LNCAP (cell line): ENCODE data around the gene DZIP1L.

Experiments
- TF ChIP-seq, protein P1 (sequence below): fragments of 450-650 bp; IDR thresholded peaks from 2 replicates; pipeline ENCODE4 v1.5.1; 2017; ENCODE audit warnings: mild to moderate bottlenecking

Gene DZIP1L

DNA sequence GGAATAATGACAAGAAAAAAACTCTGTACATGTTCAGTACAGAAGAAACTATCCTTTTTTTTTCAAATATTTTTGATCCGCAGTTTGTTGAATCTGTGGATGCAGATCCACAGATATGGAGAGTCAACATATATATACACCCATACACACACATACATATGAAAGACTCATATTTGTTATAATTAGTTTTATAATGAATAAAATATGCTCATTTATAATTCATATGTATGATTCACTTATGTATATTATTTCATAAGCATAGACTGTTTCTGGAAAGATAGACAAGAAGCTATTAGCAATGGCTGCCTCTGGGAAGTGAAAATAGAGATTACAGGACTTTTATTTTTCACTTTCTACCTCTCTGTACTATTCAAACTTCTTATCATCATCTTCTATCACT, 9.8 kb downstream of the DZIP1L start:
- TF ChIP-seq, protein P1, sequence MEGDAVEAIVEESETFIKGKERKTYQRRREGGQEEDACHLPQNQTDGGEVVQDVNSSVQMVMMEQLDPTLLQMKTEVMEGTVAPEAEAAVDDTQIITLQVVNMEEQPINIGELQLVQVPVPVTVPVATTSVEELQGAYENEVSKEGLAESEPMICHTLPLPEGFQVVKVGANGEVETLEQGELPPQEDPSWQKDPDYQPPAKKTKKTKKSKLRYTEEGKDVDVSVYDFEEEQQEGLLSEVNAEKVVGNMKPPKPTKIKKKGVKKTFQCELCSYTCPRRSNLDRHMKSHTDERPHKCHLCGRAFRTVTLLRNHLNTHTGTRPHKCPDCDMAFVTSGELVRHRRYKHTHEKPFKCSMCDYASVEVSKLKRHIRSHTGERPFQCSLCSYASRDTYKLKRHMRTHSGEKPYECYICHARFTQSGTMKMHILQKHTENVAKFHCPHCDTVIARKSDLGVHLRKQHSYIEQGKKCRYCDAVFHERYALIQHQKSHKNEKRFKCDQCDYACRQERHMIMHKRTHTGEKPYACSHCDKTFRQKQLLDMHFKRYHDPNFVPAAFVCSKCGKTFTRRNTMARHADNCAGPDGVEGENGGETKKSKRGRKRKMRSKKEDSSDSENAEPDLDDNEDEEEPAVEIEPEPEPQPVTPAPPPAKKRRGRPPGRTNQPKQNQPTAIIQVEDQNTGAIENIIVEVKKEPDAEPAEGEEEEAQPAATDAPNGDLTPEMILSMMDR, result no peak

DNA sequence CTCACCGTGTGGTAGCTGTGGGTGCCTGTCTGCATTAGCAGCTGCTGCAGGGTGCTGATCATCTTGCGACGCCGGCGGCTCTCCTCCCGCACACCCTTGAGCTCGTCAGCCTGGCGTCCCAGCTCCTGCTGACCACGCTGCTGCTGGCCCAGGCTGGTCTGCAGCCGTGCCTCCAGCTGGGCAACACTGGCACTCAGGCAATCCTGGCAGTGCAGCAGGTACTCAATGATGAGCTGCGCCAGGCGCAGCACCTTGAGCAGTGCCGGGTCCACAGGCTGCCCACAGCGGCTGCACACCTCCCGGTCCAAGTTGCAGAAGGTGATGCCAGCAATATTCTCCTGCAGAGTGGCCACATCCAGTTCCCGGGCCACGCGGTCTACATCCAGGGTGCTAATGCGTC, 11.9 kb downstream of the DZIP1L start:
- TF ChIP-seq, protein P1, result no peak

DNA sequence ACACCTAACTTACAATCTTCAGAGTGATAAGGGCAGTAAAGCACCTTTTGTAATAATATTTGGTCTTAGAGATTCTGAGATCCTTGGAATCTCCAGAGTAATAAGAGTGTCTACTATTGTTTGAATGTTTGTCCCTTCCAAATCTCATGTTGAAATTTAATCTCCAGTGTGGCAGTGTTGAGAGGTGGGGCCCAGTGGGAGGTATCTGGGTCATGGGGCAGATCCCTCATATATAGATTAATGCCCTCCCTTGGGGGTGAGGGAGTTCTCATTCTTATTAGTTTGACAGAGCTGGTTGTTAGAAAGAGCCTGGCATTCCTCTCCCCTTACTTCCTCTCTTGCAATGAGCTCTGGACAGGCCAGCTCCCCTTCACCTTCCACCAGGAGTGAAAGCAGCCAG, 16.0 kb downstream of the DZIP1L start:
- TF ChIP-seq, protein P1, result no peak

DNA sequence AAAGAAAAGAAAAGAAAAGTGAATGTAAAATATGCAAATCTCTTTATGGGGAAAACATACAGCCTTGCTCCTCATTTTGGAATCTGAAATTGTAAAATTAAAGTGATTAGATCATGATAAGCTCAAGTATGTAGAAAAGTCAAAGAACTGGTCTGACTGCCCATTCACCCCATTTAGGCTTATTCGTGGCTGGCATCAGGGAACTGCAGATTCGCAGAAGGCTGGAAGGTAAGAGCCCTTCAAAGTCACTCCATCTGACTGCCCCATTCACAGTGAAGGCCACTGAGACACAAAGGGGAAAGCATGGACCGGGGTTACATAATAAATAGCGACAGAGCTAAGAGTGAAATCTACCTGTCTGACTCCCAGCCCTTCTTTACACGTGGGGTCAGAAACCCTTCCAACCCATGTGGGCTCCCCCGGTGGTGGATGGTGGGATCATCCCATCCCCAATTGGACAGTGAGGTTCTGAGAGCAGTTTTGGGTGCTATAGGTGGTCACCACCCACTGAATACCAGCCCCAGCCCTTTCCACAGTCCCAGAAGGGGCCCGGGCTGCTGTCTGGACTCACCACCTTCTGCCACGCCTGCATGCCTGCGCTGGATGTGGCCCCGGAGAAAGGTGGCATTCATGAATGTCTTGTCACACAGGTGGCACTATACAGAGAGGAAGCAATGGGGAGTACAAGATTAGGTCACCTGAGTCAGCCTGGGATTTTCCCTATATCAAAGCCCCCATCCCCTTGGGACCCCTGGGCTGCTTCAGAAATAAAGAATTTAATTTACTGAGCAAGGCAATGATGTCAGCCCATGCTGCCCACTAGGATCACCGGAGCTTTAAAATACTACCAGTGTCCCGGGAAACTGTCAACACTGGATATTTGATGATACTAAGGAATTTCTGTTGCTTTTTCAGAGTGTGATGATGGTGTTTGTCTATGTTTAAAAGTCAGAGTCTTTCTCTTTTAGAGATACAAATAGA, 17.9 kb downstream of the DZIP1L start:
- TF ChIP-seq, protein P1, result peak; percentile 55

DNA sequence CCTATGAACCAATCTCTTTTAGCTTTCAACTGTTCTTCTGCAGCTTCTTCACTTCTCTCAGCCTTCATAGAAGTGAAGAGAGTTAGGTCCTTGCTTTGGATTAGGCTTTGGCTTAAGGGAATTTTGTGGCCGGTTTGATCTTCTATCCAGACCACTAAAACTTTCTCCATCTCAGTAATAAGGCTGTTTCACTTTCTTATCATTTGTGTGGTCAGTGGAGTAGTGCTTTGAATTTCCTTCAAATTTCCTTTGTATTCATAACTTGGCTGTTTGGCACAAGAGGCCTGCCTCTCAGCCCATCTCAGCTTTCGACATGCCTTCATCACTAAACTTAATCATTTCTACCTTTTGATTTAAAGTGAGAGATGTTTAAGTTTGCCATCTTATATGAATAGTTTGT, 21.7 kb downstream of the DZIP1L start:
- TF ChIP-seq, protein P1, result no peak

DNA sequence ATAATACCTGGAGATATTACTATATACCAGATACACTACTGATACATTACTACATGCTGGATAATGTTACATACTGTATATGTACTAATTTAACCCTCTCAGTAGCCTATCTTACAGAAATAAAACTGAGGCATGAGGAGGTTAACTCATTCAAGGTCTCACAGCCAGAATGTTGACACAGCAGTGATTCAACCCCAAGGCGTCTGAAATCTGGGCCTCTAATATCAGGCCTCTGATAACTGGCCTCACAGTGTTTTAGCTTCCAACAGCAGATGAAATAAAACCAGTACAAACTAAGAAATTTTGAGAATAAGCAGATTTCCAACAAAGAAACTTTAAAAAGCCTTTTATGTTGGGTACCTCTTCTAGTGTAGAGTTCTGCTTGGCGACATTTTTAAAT, 23.4 kb downstream of the DZIP1L start:
- TF ChIP-seq, protein P1, result no peak

DNA sequence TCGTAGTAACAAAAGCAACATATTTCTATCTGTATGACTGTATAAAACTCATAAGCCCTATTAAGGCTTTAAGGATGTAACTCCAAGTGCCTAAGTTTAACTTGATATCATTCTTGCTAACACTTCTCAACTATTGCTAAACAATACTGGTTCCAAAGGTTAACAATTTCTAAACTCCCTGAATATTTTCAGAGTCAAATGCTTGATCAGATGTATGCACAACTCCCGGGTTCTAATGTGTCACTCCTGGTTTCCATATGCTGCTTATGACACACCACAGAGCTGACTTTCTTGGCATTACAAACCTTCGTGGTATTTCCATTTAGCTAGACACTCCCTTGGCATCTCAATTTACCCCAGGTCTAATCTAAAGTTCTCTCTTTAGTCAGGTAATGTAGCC, 26.3 kb downstream of the DZIP1L start:
- TF ChIP-seq, protein P1, result no peak
